IMR-90 (cell line): ENCODE measurements around the gene DNAJC12. TPM values are rescaled to one million over a fixed set of nuclear protein-coding genes. Genes with fewer than 3 reads are reported as not detected.

Experiments used
- ATAC-seq: fragments of 200-7000 bp; cut with Tn5 transposase; 2 replicates; pipeline ENCODE4 v1.9.1; 2020; ENCODE audit warnings: low read depth, mild to moderate bottlenecking, moderate library complexity
- BruUV-seq: library from RNA; stranded (reverse); fragments of 400-500 nt; replicated peaks from 2 replicates; lab custom pipeline; 2021; lab: Mats Ljungman, UMichigan
- CTCF ChIA-PET: fragments of 300-600 bp; formaldehyde crosslinking; extraction: SDS; loops from one replicate; lab custom pipeline; 2021; ENCODE audit warnings: antibody characterized with exemption; lab: Yijun Ruan, JAX
- POLR2A ChIA-PET: fragments of 300-600 bp; sonication (Branson Sonifier 250); formaldehyde crosslinking; loops from one replicate; lab custom pipeline; 2022; ENCODE audit warnings: antibody characterized with exemption; ENCODE audit not compliant: unreplicated experiment; lab: Charles Lee
- DNase-seq: peaks from one replicate; pipeline ENCODE4 v3.0.0; 2013
- H2AFZ ChIP-seq: replicated peaks from 2 replicates; pipeline ENCODE3; 2013; ENCODE audit warnings: low read length, mild to moderate bottlenecking; ENCODE audit not compliant: poor library complexity
- H2AK5ac ChIP-seq: 2 replicates; pipeline ENCODE4 v1.6.1; 2013; ENCODE audit warnings: low read depth, low read length, inconsistent platforms
- H2AK9ac ChIP-seq: replicated peaks from 2 replicates; pipeline ENCODE3; 2013; ENCODE audit warnings: mild to moderate bottlenecking, low read depth, low read length, moderate library complexity; ENCODE audit not compliant: poor library complexity
- H2BK120ac ChIP-seq: 2 replicates; pipeline ENCODE4 v1.6.1; 2013; ENCODE audit warnings: low read depth, low read length, inconsistent platforms
- H2BK15ac ChIP-seq: 3 replicates; pipeline ENCODE4 v1.6.1; 2013; ENCODE audit warnings: low read depth, low read length, inconsistent platforms
- H2BK20ac ChIP-seq: 2 replicates; pipeline ENCODE4 v1.6.1; 2013; ENCODE audit warnings: low read depth, mild to moderate bottlenecking, inconsistent platforms, low read length, moderate library complexity
- H2BK5ac ChIP-seq: 2 replicates; pipeline ENCODE4 v1.6.1; 2013; ENCODE audit warnings: mild to moderate bottlenecking, low read depth, low read length, inconsistent platforms; ENCODE audit not compliant: poor library complexity, severe bottlenecking
- H3K14ac ChIP-seq: replicated peaks from 2 replicates; pipeline ENCODE4 v1.6.1; 2013; ENCODE audit warnings: low read depth, low read length, inconsistent platforms
- H3K18ac ChIP-seq: 2 replicates; pipeline ENCODE4 v1.6.1; 2013; ENCODE audit warnings: low read depth, low read length, control low read depth
- H3K23ac ChIP-seq: 2 replicates; pipeline ENCODE4 v1.6.1; 2013; ENCODE audit warnings: low read depth, low read length, inconsistent platforms
- H3K27ac ChIP-seq: 2 replicates; pipeline ENCODE4 v1.5.1; 2013; ENCODE audit warnings: mild to moderate bottlenecking, control low read depth, low read length; ENCODE audit not compliant: insufficient read depth
- H3K27me3 ChIP-seq: 2 replicates; pipeline ENCODE4 v1.6.1; 2013; ENCODE audit warnings: low read length; ENCODE audit not compliant: control insufficient read depth, insufficient read depth
- H3K36me3 ChIP-seq: 2 replicates; pipeline ENCODE4 v1.6.1; 2013; ENCODE audit warnings: low read length, mixed read lengths; ENCODE audit not compliant: control insufficient read depth, insufficient read depth
- H3K4ac ChIP-seq: 2 replicates; pipeline ENCODE4 v1.6.1; 2013; ENCODE audit warnings: low read depth, low read length, inconsistent platforms
- H3K4me1 ChIP-seq: 2 replicates; pipeline ENCODE4 v1.6.1; 2013; ENCODE audit warnings: low read length, mixed read lengths; ENCODE audit not compliant: control insufficient read depth, insufficient read depth
- H3K4me2 ChIP-seq: 2 replicates; pipeline ENCODE4 v1.6.1; 2013; ENCODE audit warnings: low read depth, mild to moderate bottlenecking, control low read depth, low read length, moderate library complexity
- H3K4me3 ChIP-seq: 2 replicates; pipeline ENCODE4 v1.5.1; 2013; ENCODE audit warnings: low read depth, mild to moderate bottlenecking, control low read depth, low read length, moderate library complexity; ENCODE audit not compliant: insufficient read depth
- H3K56ac ChIP-seq: 2 replicates; pipeline ENCODE4 v1.6.1; 2013; ENCODE audit warnings: low read length, inconsistent platforms; ENCODE audit not compliant: insufficient read depth; ENCODE audit errors: extremely low read depth
- H3K79me1 ChIP-seq, 2 experiments: 2 replicates each; pipeline ENCODE4 v1.6.1; 2013; ENCODE audit warnings: low read length in 2 of 2, inconsistent platforms in 1 of 2, low read depth in 1 of 2
- H3K9ac ChIP-seq: 2 replicates; pipeline ENCODE4 v1.6.1; 2013; ENCODE audit warnings: low read depth, low read length, control low read depth
- H3K9me1 ChIP-seq: 2 replicates; pipeline ENCODE4 v1.6.1; 2013; ENCODE audit warnings: low read length, inconsistent platforms; ENCODE audit not compliant: insufficient read depth
- H3K9me3 ChIP-seq: 2 replicates; pipeline ENCODE4 v1.6.1; 2013; ENCODE audit warnings: low read length; ENCODE audit not compliant: control insufficient read depth, insufficient read depth
- H4K20me1 ChIP-seq: 2 replicates; pipeline ENCODE4 v1.6.1; 2013; ENCODE audit warnings: low read length, inconsistent platforms; ENCODE audit not compliant: insufficient read depth
- H4K5ac ChIP-seq: 2 replicates; pipeline ENCODE4 v1.6.1; 2013; ENCODE audit warnings: mild to moderate bottlenecking, low read depth, low read length, control low read depth
- H4K8ac ChIP-seq, 2 experiments: 2 replicates each; pipeline ENCODE4 v1.6.1; 2013; ENCODE audit warnings: low read depth in 2 of 2, low read length in 2 of 2, control low read depth in 1 of 2, inconsistent platforms in 1 of 2
- H4K91ac ChIP-seq: 2 replicates; pipeline ENCODE4 v1.6.1; 2013; ENCODE audit warnings: low read depth, low read length, inconsistent platforms; ENCODE audit not compliant: insufficient read depth
- BHLHE40 ChIP-seq: fragments of 150-350 bp; IDR thresholded peaks from 2 replicates; pipeline ENCODE4 v1.6.1; 2016; ENCODE audit warnings: mild to moderate bottlenecking, low read depth, low read length
- CEBPB ChIP-seq: IDR thresholded peaks from 2 replicates; pipeline ENCODE4 v1.6.1; 2012; ENCODE audit warnings: low read depth, low read length, improper control_type of control experiment
- CHD1 ChIP-seq: IDR thresholded peaks from 2 replicates; pipeline ENCODE4 v1.6.1; 2012; ENCODE audit warnings: low read depth, low read length, improper control_type of control experiment
- FOS ChIP-seq: fragments of 150-350 bp; IDR thresholded peaks from 2 replicates; pipeline ENCODE4 v1.6.1; 2016; ENCODE audit warnings: low read depth, low read length
- MAFK ChIP-seq: IDR thresholded peaks from 2 replicates; pipeline ENCODE4 v1.6.1; 2012; ENCODE audit warnings: low read depth, low read length, improper control_type of control experiment
- MAZ ChIP-seq: IDR thresholded peaks from 2 replicates; pipeline ENCODE4 v1.6.1; 2012; ENCODE audit warnings: low read depth, mild to moderate bottlenecking, low read length, improper control_type of control experiment, moderate library complexity, borderline replicate concordance
- MXI1 ChIP-seq: IDR thresholded peaks from 2 replicates; pipeline ENCODE4 v1.6.1; 2012; ENCODE audit warnings: low read depth, mild to moderate bottlenecking, low read length, moderate library complexity, borderline replicate concordance
- NFE2L2 ChIP-seq: fragments of 150-350 bp; IDR thresholded peaks from 2 replicates; pipeline ENCODE4 v1.6.1; 2016; ENCODE audit warnings: low read depth, mild to moderate bottlenecking, low read length
- POLR2A ChIP-seq: IDR thresholded peaks from 2 replicates; pipeline ENCODE4 v1.6.1; 2012; ENCODE audit warnings: mild to moderate bottlenecking, low read depth, low read length
- RAD21 ChIP-seq: IDR thresholded peaks from 2 replicates; pipeline ENCODE4 v1.6.1; 2012; ENCODE audit warnings: low read length, improper control_type of control experiment
- RCOR1 ChIP-seq: IDR thresholded peaks from 2 replicates; pipeline ENCODE4 v1.6.1; 2012; ENCODE audit warnings: mild to moderate bottlenecking, low read length, improper control_type of control experiment; ENCODE audit not compliant: insufficient replicate concordance
- RFX5 ChIP-seq: IDR thresholded peaks from 2 replicates; pipeline ENCODE4 v1.8.0; 2012; ENCODE audit warnings: low read depth, mild to moderate bottlenecking, low read length, moderate library complexity
- SMC3 ChIP-seq: fragments of 150-350 bp; IDR thresholded peaks from 2 replicates; pipeline ENCODE4 v1.6.1; 2016; ENCODE audit warnings: low read depth, mild to moderate bottlenecking, antibody characterized with exemption, low read length, moderate library complexity
- WGBS, 2 experiments: methylation state at CpG; one replicate each; pipeline versions ENCODE4 v1.1.5 to v1.1.7; 2013; ENCODE audit warnings: missing lambda C conversion rate in 2 of 2; ENCODE audit not compliant: insufficient read length in 1 of 2; ENCODE audit errors: extremely low coverage in 2 of 2; 5-methylcytosine and 5-hydroxymethylcytosine counted together
- dilution Hi-C: fragments of 300-500 bp; cut with HindIII; formaldehyde crosslinking; loops from one replicate; pipeline ENCODE4 v1.14.3; 2018; ENCODE audit warnings: low sequenced_read_pairs; ENCODE audit not compliant: unreplicated experiment
- in situ Hi-C: fragments of 300-500 bp; cut with MboI; formaldehyde crosslinking; loops from 3 replicates; pipeline ENCODE4 v1.14.3; 2019; ENCODE audit warnings: low sequenced_read_pairs, inconsistent platforms, mixed read lengths
- intact Hi-C: fragments of 100-400 bp; cut with micrococcal nuclease; formaldehyde crosslinking; loops from 2 replicates; pipeline ENCODE4 v1.10.0; 2022
- polyA plus RNA-seq, 3 experiments: library from polyadenylated mRNA; depleted of rRNA; stranded (reverse); fragments of >200 nt; gene quantifications; 2 replicates each; pipeline ENCODE4 v1.2.3, GENCODE V29; 2012; ENCODE audit warnings: low replicate concordance in 1 of 3
- total RNA-seq: library from RNA; depleted of rRNA; stranded (reverse); fragments of >200 nt; gene quantifications from 2 replicates; pipeline ENCODE4 v1.2.3, GENCODE V29; 2012
- TF ChIP-seq, protein P1 (sequence below): fragments of 150-350 bp; IDR thresholded peaks from 2 replicates; pipeline ENCODE4 v1.6.1; 2016; ENCODE audit warnings: low read depth, mild to moderate bottlenecking, low read length, moderate library complexity, borderline replicate concordance
- TF ChIP-seq, protein P2 (sequence below): conservative IDR thresholded peaks from 2 replicates; pipeline ENCODE4 v1.5.1; 2012; ENCODE audit warnings: mild to moderate bottlenecking, low read depth, low read length, improper control_type of control experiment
- TF ChIP-seq, protein P3 (sequence below): fragments of 150-350 bp; IDR thresholded peaks from 2 replicates; pipeline ENCODE4 v1.6.1; 2017; ENCODE audit warnings: mild to moderate bottlenecking, antibody characterized with exemption, low read length, low read depth

The DNAJC12 gene
- total and polyA plus RNA-seq, 2 of the 4 experiments (the other 2 are of a cell fraction): 2.3 to 2.9 TPM

DNA sequence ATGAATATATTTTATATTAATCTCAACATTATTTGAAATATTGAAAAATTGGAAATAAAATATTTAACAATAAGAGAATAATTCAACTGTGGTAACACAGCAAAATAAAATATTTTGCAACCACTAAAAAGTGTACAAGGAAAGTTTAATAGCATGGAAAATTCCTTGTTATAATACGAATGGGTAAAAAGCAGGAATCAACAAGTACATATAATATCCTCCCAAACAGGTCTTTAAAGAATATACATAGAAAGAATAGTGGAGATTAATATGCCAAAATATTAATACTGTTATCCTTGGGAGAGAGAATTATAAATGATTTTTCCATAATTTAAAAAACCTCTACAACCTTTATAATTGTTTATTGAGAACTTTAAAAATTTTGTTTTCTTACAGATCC is 1.0 kb downstream of the DNAJC12 start:
- no peak overlapping the region for H2BK120ac ChIP-seq
- no peak overlapping the region for H4K8ac ChIP-seq
- H4K91ac ChIP-seq: no peak overlapping the region
- H2BK5ac ChIP-seq: no peak overlapping the region
- TF ChIP-seq POLR2A: no peak
- TF ChIP-seq MXI1: no peak
- TF ChIP-seq, protein P1, sequence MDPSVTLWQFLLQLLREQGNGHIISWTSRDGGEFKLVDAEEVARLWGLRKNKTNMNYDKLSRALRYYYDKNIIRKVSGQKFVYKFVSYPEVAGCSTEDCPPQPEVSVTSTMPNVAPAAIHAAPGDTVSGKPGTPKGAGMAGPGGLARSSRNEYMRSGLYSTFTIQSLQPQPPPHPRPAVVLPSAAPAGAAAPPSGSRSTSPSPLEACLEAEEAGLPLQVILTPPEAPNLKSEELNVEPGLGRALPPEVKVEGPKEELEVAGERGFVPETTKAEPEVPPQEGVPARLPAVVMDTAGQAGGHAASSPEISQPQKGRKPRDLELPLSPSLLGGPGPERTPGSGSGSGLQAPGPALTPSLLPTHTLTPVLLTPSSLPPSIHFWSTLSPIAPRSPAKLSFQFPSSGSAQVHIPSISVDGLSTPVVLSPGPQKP: no peak
- TF ChIP-seq, protein P2, sequence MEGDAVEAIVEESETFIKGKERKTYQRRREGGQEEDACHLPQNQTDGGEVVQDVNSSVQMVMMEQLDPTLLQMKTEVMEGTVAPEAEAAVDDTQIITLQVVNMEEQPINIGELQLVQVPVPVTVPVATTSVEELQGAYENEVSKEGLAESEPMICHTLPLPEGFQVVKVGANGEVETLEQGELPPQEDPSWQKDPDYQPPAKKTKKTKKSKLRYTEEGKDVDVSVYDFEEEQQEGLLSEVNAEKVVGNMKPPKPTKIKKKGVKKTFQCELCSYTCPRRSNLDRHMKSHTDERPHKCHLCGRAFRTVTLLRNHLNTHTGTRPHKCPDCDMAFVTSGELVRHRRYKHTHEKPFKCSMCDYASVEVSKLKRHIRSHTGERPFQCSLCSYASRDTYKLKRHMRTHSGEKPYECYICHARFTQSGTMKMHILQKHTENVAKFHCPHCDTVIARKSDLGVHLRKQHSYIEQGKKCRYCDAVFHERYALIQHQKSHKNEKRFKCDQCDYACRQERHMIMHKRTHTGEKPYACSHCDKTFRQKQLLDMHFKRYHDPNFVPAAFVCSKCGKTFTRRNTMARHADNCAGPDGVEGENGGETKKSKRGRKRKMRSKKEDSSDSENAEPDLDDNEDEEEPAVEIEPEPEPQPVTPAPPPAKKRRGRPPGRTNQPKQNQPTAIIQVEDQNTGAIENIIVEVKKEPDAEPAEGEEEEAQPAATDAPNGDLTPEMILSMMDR: no peak
- no peak for TF ChIP-seq RFX5
- no peak for TF ChIP-seq CEBPB
- TF ChIP-seq MAZ: no peak
- TF ChIP-seq, protein P3, sequence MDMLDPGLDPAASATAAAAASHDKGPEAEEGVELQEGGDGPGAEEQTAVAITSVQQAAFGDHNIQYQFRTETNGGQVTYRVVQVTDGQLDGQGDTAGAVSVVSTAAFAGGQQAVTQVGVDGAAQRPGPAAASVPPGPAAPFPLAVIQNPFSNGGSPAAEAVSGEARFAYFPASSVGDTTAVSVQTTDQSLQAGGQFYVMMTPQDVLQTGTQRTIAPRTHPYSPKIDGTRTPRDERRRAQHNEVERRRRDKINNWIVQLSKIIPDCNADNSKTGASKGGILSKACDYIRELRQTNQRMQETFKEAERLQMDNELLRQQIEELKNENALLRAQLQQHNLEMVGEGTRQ: no peak
- no peak for TF ChIP-seq RAD21
- TF ChIP-seq FOS: no peak
- TF ChIP-seq NFE2L2: no peak
- TF ChIP-seq BHLHE40: no peak
- no peak for TF ChIP-seq SMC3
- TF ChIP-seq RCOR1: no peak
- no peak for TF ChIP-seq CHD1
- TF ChIP-seq MAFK: no peak
- ATAC-seq (no peak), DNase-seq (no peak)
- no peak overlapping the region for H3K9ac ChIP-seq
- H3K27ac ChIP-seq: no peak overlapping the region
- no peak overlapping the region for H3K23ac ChIP-seq
- H2AK5ac ChIP-seq: no peak overlapping the region
- no peaks in the 10 kb centered on the region for H3K79me1 ChIP-seq
- no peak overlapping the region for H3K18ac ChIP-seq
- H3K4ac ChIP-seq: no peak overlapping the region
- H3K4me2 ChIP-seq: no peak overlapping the region
- ChIA-PET POLR2A (interaction anchor here (0.7 kb wide), 1 partner anchor 12 kb away, joined by 7 read pairs; no protein-coding TSS in a partner anchor), CTCF (interaction anchor here (1.0 kb wide), 2 partner anchors 10 to 18 kb away, joined by 4 to 5 read pairs; no protein-coding TSS in a partner anchor)
- H4K20me1 ChIP-seq: no peaks in the 10 kb centered on the region
- no peak overlapping the region for H4K5ac ChIP-seq
- intact Hi-C loops: no loop called here
- no CpG with 5 or more reads among the region's 1 CpG for WGBS, 2 experiments
- dilution Hi-C loops: no loop called here
- no peak overlapping the region for H2AK9ac ChIP-seq
- H3K56ac ChIP-seq: no peak overlapping the region
- no peak overlapping the region for H2BK20ac ChIP-seq
- H3K14ac ChIP-seq: no peak overlapping the region
- no peak overlapping the region for H3K4me3 ChIP-seq
- no peak overlapping the region for H2AFZ ChIP-seq
- H3K9me1 ChIP-seq: peaks cover 4% of the 10 kb centered on the region; the same call in 1 of the 2 replicates
- in situ Hi-C loops: no loop called here
- no peak overlapping the region for H2BK15ac ChIP-seq
- no TSS peak for BruUV-seq
- H3K4me1 ChIP-seq: no peaks in the 10 kb centered on the region
- H3K9me3 ChIP-seq: peaks cover 2% of the 10 kb centered on the region; the same call in 1 of the 2 replicates
- H3K36me3 ChIP-seq: no peaks in the 10 kb centered on the region
- H3K27me3 ChIP-seq: no peaks in the 10 kb centered on the region
